IPS DF 19.7 (cell line): ENCODE results near the gene ADCY3.
"Not testable (repeated sequence)": the region's sequence is repeated elsewhere in the genome, so short reads cannot be mapped to it uniquely, and the experiment has no call there.

Experiments
- DNase-seq: peaks from one replicate; pipeline ENCODE4 v3.0.0-alpha.2; 2013; ENCODE audit warnings: low read depth, low spot score

The ADCY3 gene

DNA sequence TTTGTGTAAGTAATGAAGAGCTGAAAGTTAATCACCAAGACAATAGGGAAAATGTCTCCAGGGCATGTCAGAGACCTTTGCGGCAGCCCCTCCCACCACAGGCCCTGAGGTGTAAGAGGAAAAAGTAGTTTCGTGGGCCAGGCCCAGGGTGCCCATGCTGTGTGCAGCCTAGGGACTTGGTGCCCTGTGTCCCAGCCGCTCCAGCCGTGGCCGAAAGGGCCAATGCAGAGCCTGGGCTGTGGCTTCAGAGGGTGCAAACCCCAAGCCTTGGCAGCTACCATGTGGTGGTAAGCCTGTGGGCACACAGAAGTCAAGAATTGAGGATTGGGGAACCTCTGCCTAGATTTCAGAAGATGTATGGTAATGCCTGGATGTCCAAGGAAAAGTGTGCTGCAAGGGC, 74.3 kb downstream of the ADCY3 start:
- DNase-seq, result no peak

DNA sequence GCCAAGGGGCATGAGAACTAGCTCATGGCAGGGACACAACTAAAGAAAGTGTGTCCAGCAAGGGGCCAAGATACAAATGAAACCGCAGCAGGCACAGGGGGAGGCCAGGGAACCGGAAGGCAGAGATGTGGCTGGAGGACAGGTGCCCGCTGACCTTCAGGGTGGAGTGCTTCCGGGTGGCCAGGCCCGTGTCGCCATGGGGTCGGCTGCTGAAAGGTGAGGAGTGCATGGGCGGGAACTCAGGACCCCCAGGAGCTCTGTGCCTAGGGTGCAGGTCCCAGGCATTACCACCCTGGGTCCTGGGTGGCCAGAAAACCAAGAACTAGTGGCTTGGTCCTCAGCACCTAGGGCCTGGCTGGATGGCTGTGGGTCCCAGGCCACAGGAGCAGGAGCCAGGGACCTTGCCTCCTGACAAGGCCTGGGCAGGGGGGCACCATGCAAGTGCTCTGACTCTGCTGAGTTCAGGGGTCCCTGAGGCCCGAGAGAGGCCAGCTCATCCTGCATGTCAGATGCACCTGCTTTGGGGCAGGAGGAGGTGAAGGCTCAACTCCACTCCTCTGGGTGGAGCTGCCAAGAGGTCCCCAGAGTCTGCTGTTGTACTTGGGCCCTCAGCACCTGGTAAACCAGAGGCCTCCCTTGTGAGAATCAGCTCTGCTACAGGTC, 75.9 kb downstream of the ADCY3 start:
- no peak for DNase-seq

DNA sequence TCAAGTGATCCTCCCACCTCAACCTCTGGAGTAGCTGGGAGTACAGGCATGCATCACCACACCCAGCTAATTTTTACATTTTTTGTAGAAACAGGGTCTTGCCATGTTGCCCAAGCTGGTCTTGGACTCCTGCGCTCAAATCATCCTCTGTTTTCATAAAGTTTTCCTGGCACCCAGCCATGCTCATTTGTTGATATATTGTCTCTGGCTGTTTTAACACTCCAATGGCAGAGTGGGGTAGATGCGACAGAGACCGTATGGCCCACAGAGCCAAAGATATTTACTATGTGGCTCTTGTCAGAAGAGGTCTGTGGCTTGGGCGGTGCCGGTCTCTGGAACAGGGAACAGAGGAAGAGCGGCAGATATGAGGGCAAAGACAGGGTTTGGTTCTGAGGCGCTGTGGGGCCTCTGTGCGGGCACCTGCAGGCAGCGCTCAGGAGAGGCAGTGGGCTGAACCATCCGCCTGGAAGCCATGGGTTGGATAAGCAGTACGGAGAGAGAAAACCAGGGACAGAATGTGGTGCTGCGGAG, 76.6 kb downstream of the ADCY3 start:
- no peak for DNase-seq

DNA sequence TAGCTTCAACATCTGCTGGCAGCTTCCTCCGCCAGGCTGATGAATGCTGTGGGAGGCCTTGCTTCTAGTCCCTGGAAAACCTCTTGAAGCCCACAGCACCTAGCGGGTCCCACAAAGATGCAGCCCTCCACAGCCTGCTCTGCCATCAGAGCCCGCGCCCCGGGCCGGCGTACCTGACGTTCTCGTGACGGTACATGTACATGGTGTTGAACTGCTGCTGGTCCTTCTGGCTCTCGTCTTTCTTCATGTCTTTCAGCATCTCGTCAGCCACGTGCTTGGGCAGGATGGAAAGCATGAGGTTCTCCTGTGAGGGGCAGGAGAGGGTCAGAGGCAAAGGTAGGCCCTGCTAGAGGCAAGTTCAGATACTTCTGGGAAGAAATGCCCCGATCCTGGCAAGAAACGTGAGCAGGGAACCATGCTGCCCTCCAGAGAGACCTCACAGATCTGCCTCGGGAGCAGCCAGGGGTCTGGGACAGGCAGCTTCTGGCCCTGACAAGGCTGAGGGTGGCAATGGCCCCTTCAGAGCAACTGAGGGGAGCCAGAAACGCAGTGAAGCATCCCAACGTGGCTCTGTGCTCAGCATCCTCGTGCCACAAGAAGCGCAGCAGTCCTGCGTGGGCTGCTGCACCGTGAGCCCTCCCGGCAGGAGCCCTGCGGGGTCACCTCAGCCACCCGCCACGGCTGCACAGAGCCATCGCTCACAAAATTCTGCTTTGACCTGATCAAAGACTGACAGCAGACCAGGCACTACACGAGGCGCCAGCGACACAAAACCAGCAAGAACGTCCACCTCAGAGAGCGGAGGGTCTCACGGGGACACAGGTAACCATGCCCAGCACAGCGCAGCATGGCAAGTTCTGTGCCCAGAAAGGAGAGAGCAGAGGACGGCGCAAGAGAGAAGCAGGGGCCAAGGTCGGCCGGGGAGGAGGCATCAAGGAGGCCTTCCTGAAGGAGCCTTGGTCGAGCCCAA, 77.7 kb downstream of the ADCY3 start:
- no peak for DNase-seq

DNA sequence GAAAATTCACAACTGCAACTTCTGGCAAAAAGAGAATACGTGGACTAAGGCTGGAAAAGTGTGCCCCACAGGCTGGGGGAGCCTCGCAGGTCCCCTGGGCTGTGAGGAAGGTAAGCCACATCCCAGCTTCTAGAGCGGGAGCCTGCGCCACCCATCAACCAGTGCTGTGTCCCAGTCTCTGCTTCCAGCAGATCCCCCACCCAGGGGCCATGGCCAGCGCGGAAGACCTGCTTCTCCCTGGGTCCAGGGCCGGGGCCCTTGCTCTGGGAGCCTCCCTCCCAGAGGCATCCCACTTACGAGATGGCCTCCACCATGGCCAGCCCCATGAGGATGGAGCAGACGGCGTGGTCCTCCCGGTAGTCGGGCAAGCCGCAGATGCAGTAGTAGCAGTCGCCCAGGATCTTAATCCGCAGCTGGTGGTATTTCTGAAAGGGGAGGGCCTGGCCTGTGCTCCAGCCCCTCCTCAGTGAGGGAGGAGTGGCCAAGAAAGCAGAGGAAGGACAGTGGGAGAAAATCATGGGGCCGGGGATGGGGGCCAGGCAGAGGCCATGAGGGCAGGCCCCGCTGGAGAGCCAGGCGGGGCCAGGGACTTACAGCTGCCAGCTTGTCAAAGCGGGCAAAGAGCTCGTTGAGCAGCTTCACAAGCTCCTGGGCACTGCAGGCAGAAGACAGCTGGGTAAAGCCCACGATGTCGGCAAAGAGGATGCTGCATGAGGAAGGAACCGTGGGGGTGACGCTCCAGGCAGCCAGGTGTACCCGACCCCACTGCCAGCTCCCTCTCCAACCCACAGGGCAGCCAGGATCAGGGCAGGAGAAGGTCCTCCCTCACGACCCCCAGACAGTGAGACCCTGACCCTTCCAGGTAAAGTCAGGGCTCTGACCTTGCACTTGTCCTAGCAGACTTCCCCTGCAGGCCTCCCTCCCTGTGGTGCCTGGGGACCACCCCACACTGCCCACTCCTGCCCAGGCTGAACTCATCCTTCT, 78.8 kb downstream of the ADCY3 start:
- no peak for DNase-seq

DNA sequence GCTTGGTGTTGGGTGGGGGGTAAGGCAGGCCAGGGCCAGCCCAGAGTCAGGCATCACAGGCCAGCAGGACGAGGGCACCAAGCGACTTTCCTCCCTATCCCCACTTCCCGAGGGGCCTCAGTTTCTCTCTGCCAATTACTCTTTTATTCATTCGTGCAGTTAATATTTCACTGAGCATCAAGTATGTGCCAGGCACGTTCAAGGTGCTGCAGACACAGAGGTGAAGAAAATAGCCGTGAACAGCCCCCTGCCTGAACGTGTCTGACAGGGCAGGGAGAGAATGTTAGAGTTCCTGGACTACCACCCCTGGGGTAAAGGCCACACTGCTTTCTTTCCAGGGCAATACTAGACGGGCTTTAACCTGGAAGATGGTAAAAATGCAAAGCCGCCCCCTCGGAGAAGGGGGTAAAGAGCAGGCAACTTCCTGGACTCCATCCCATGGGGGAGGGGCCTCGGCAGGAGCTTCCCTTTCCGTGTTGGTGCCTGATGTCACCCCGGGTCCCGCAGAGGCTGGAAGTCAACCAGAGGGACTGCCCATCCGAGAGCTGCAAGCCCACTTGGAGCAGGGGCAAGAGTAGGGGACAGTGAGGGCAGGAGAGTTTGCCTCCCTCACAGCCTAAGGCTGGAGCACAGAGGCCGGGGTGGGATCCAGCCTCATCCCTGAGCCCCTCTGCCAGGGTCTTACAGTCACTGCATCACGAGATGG, 79.7 kb downstream of the ADCY3 start:
- no peak for DNase-seq

DNA sequence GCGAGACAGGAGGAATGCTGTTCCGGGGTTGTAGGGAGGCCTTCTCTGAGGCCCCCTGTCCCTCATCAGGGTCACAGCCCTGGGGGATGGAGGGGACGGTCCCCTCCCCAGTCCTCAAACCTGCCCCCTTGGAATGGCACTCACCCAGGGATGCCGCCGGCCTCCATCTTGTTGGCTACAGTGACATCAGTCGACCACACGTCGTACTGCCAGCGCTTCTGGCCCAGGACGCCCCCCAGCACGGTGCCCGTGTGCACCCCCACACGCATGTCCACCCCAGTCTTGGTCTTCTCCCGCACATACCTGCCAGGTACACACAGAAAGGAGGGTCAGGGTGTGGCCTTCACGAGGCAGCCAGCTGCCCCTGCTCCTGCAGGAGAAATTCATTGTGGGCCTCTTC, 80.3 kb downstream of the ADCY3 start:
- no peak for DNase-seq

DNA sequence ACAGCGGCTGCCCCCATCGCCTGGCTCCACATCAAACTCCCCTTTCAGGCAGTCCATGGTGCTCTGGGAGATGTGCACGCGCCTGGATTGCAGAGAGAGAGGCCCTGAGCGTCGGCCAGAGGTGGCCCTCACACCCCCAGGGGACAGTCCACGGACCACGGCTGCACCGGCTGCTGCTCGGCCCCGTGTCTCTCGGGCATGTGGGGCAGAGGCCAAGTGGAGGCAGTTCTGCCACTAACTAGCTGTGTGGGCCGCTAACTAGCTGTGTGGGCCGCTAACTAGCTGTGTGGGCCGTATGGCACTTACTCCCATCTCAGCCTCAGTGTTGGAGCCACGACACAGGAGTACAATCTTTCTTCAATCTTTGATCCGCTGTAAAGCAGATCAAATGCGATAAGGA, 81.5 kb downstream of the ADCY3 start:
- no peak for DNase-seq

DNA sequence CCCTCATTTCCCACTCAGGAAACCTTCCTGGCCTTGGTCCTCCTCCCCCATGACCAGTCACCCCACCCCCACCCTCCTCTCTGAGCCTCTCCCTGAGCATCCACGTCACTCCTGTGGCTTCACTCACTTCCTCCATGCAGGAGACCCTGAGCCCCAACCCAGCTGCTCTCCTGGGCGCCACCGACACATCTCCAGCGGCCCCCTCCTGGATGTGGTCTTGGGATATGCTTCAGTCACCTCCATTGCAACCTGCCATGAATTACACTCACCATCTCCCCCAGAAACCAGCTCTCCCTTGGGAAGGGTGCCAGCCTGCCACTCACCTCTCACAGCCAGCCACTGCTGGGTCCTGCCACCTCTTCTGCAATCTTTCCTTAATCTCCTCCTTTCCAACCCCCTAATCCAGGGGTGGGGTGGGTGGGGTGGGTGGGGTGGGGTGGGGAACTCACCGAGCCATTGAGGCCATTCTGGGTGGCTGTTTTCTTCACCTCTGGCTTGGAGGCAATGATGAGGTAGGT, 82.0 kb downstream of the ADCY3 start:
- DNase-seq, result no peak

DNA sequence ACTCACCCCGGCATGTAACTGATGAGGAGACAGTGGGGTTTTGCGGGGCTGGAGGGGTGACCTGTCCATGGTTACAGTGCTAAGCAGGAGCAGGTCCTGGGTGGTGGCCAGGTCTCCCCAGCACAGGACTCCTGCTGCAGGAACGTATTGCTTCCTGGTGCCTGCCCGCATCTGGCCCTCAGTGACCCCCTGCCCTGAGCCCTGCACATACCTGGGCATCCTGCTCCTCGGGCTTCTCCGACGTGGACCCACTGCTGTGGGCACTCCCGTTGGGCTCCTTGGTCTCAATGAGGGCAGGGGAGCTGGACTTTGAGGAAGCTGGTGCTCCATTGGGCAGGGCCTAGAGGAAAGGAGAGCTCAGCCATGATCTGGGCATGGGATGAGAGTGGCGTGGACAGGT, 83.3 kb downstream of the ADCY3 start:
- no peak for DNase-seq

DNA sequence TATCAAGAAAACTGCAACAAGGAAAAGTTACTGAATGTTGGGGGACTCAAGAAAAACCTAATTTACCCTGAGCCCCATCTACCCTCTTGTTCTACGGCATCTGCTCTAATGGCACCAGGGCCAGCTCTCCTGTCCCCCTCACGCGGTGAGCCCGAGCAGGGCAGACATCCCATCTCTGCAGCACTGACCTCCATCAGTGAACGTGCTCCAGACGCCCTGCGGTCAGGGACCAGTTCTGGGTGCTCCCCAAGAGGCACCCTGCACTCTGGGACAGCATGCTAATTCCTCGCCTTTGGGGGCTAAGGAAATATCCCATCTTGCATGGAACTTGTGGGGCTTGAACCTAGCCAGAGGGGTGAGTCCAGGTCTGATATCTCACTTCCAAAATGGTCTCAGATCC, 83.8 kb downstream of the ADCY3 start:
- no peak for DNase-seq

DNA sequence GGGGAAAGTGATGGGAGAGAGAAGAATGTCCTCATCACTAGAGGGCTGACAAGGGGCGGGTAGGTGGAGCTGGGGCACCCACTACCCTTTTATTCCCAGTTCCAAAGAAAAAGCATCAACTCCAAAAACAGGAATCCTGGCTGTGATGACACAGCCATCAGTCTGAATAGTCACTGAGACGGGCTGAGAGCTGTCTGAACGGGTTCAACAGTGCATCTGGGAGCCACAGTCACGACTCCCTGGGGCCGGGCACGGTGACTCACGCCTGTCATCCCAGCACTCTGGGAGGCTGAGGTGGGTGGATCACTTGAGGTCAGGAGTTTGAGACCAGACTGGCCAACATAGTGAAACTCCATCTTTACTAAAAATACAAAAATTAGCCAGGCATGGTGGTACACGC, 84.6 kb downstream of the ADCY3 start:
- not testable (repeated sequence) for DNase-seq

DNA sequence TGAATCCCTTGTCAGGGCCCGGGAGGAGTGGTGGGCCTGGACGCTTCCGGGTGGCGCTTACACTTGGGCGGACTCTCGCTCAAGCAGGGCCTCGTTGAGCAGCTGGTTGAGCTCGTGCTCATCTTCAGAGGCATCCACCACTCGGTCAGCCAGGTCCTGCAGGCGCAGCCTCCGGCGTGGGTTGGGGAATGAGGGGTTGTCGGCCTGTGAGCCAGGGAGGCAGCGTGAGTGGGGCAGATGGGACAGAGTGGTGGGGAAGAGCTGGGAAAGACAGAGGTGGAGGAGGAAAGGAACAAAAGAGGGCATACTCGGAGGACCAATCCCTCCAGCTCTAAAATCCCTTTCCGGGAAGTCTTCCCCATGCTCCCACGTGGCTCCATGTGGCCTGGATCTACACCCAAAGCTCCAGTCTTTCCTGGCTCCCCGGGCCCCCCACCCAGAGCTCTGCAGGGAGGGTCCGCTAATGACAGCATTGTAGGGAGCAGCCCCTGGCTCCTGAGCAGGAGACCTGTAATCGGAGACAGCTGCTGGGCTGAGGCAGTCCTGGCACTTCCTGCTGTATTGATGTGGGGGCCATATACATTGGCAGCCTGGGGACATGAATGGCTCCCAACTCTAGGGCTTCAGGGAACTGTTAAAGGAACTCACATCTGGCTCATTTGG, 85.2 kb downstream of the ADCY3 start:
- no peak for DNase-seq

DNA sequence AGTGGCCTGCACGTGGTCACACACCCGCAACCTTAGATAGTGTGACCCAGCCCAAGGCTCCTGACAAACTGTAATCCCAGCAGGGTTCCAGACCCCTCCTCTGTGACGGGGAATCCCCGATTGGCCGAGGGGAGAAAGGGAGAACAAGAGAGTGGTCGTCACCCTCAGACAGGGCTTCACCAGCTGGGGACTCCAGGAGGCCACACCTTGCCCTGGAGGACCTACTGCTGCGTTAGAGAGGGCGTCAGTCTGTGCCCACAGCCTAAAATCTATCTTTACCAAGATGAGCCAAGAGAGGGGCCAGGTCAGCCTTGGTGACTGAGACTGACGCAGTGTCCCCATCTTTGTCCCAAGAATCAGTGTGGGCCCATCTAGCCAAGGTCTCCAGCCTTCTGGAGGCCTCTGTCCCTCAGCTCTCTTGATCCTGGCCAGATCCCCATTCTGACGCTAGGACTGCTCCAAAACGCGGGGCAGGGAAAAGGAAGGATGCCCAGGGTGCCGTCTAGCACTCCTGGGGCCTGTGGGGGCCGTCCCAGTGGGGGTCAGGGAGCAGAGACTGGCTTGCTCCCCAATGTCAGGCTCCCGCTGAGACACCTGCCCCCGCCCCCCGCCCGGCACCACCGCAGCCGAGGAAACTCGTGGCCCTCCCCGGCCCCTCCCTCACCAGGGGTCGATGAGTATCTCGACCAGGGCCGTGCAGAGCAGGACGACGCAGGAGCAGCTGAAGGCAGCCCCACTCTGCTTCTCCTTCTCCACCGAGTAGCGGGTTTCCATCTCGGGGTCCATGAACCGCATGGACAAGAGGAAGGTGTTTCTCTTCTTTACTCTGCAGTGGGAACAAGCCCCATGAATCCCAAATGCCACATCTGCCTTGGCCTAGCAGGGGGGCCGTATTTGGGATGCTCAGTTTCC, 86.0 kb downstream of the ADCY3 start:
- no peak for DNase-seq

DNA sequence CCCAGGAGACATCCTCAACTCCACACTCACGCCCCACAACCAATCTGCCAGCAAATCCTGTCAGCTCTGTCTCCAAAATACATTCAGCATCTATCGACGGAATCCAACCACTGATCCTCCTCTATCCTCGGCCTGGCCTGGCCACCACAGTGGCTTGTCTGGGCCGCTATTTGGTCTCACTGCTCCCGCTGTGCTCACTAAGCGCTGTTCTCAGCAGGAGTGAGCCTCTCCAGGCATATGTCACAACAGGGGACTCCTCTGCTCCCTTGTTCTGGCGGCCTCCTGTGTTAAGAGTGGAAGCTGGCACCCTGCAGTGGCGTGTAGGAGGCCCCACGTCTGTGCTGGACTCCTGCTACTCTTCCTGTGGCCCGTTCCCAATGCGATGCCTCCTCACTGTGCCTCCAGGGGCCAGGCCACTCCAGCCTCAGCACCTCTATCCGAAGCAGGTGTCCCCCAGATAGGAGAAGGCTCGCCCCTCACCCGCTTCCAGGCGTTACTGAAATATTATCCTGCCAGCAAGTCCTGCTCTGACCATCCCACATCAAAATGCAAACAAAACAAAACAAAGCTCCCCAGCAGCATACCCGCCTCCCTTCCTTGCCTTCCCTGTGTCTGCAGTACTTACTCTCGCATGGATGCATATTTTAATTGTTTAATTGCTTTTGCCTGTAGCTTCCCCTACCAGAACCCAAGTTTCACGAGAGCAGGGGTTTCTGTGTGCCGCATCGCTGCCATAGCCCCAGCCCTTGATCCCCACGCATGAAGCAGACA, 86.9 kb downstream of the ADCY3 start:
- DNase-seq, result no peak

DNA sequence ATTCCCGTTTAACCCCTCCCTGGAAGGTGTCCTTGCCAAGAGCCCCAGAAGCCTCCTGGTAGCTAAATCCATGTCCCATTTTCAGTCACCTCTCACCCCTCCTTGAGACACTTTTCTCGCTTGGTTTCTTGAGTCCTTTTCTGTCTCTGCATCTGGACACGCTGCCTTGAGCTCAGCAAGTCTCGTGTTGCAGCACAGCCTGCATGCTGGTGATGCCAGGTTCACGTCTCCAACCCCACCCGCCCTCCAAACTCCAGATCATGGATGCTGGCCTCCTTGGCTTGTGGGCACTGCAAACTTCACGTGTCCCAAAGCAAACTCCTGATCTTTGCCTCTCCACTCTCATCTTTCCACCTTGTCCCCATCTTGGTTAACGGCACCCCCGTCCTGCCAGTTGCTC, 87.5 kb downstream of the ADCY3 start:
- no peak for DNase-seq

DNA sequence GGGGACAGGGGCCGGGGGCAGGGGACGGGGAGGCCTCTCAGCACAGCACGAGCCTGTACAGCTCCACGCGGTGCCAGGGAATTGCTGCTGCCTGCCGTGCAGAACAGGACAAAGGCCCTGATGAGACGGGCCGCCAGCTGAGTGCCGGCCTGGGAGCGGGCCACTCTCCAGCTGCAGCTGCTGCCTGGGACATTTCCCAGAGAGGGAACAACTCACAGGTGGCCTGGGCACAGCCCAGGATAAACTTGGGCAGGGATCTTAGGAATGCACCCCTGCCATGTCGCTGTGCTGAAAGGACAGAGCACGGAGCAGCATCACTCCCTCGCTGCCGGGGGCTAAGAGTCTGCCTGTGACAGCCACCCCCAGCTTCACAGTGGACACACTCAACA, 88.0 kb downstream of the ADCY3 start:
- no peak for DNase-seq
